ENCODE measurements around the gene ITSN2.

GRCh38 chr2:24153478-24153877 is 206.9 kb downstream of the ITSN2 start:
- TF ChIP-seq POLR2A (IDR thresholded peaks at IDR 0.05): no peak
- TF ChIP-seq EP300 (IDR thresholded peaks at IDR 0.05; ENCODE audit: low read depth): no peak
- no peak for TF ChIP-seq CTCF (IDR thresholded peaks at IDR 0.05)

All from transverse colon (tissue), 3 donors.